ENCODE measurements around the gene GATB. TPM values are rescaled to one million over a fixed set of nuclear protein-coding genes. Genes with fewer than 3 reads are reported as not detected.

The GATB gene
- total RNA-seq, 1 experiment from 2014 or later: 20.4 TPM

- H3K36me3 ChIP-seq (ENCODE audit: low read depth, low read length): no peaks in the 10 kb centered on the region
- no peak for DNase-seq
- no peaks in the 10 kb centered on the region for H3K9me2 ChIP-seq (replicated peaks; ENCODE audit: low read length)
- no peak overlapping the region for H3K4me3 ChIP-seq (ENCODE audit: low read length)
- H3K27me3 ChIP-seq (ENCODE audit: low read length): no peaks in the 10 kb centered on the region
- H2AFZ ChIP-seq (ENCODE audit: low read length): no peak overlapping the region
- no peak for ATAC-seq
- H3K9me3 ChIP-seq (ENCODE audit: low read length): no peaks in the 10 kb centered on the region
- CTCF ChIA-PET: no interaction called here
- H3K79me2 ChIP-seq (ENCODE audit: low read length): no peaks in the 10 kb centered on the region
- no peak for TF ChIP-seq CTCF (conservative IDR thresholded peaks at IDR 0.05; ENCODE audit: low read depth, low read length)
- TF ChIP-seq EZH2phosphoT487 (IDR thresholded peaks at IDR 0.05; ENCODE audit: borderline replicate concordance, low read length): no peak
- no peak for TF ChIP-seq EZH2 (IDR thresholded peaks at IDR 0.05; ENCODE audit: low read length, unreplicated experiment)
- no peaks in the 10 kb centered on the region for H3F3A ChIP-seq (ENCODE audit: low read length, unreplicated experiment)
- 0 out of 2 replicates have a peak, but pooled peaks cover 6% of the 10 kb centered on the region for H3K4me1 ChIP-seq (ENCODE audit: insufficient read depth, low read length)
- H4K20me1 ChIP-seq (ENCODE audit: low read length): no peaks in the 10 kb centered on the region
- BruUV-seq (replicated peaks): no TSS peak
- no peak overlapping the region for H3K4me2 ChIP-seq (ENCODE audit: low read length)
- H3K27ac ChIP-seq (ENCODE audit: low read length): no peak overlapping the region
- POLR2A ChIA-PET (ENCODE audit: unreplicated experiment): no interaction called here
- intact Hi-C loops (cut with micrococcal nuclease): loop anchor here (5.0 kb wide), 1 partner anchor 126 kb away; no protein-coding TSS in a partner anchor
- H3K9ac ChIP-seq (ENCODE audit: low read length): no peak overlapping the region
These were observed 35.3 kb upstream of the GATB start for GRCh38 chr4:151796106-151796505.

- no TSS peak for BruUV-seq (replicated peaks)
- no peaks in the 10 kb centered on the region for H3F3A ChIP-seq (ENCODE audit: low read length, unreplicated experiment)
- 0 out of 2 replicates have a peak, but pooled peaks cover 6% of the 10 kb centered on the region for H3K4me1 ChIP-seq (ENCODE audit: insufficient read depth, low read length)
- no peaks in the 10 kb centered on the region for H3K9me2 ChIP-seq (replicated peaks; ENCODE audit: low read length)
- no peak for TF ChIP-seq EZH2 (IDR thresholded peaks at IDR 0.05; ENCODE audit: low read length, unreplicated experiment)
- no peak for TF ChIP-seq CTCF (conservative IDR thresholded peaks at IDR 0.05; ENCODE audit: low read depth, low read length)
- no peak for TF ChIP-seq EZH2phosphoT487 (IDR thresholded peaks at IDR 0.05; ENCODE audit: borderline replicate concordance, low read length)
- H3K36me3 ChIP-seq (ENCODE audit: low read depth, low read length): no peaks in the 10 kb centered on the region
- no peaks in the 10 kb centered on the region for H3K9me3 ChIP-seq (ENCODE audit: low read length)
- DNase-seq: no peak
- POLR2A ChIA-PET (ENCODE audit: unreplicated experiment): no interaction called here
- H3K27me3 ChIP-seq (ENCODE audit: low read length): no peaks in the 10 kb centered on the region
- CTCF ChIA-PET: no interaction called here
- no peaks in the 10 kb centered on the region for H4K20me1 ChIP-seq (ENCODE audit: low read length)
- no peak overlapping the region for H2AFZ ChIP-seq (ENCODE audit: low read length)
- H3K4me3 ChIP-seq (ENCODE audit: low read length): no peak overlapping the region
- intact Hi-C loops (cut with micrococcal nuclease): no loop called here
- H3K9ac ChIP-seq (ENCODE audit: low read length): no peak overlapping the region
- H3K27ac ChIP-seq (ENCODE audit: low read length): no peak overlapping the region
- ATAC-seq: no peak
- no peaks in the 10 kb centered on the region for H3K79me2 ChIP-seq (ENCODE audit: low read length)
- no peak overlapping the region for H3K4me2 ChIP-seq (ENCODE audit: low read length)
These were observed 32.2 kb upstream of the GATB start for GRCh38 chr4:151792995-151793394.

GRCh38 chr4:151792530-151792929 is 31.7 kb upstream of the GATB start:
- TF ChIP-seq EZH2 (IDR thresholded peaks at IDR 0.05; ENCODE audit: low read length, unreplicated experiment) (no peak), EZH2phosphoT487 (IDR thresholded peaks at IDR 0.05; ENCODE audit: borderline replicate concordance, low read length) (no peak), CTCF (conservative IDR thresholded peaks at IDR 0.05; ENCODE audit: low read depth, low read length) (no peak)

More at GRCh38 chr4:151792530-151792929, 31.7 kb upstream of the GATB start:
- no peak overlapping the region for H2AFZ ChIP-seq (ENCODE audit: low read length)
- POLR2A ChIA-PET (ENCODE audit: unreplicated experiment): no interaction called here
- H3K36me3 ChIP-seq (ENCODE audit: low read depth, low read length): no peaks in the 10 kb centered on the region
- no peak overlapping the region for H3K4me3 ChIP-seq (ENCODE audit: low read length)
- no peak overlapping the region for H3K9ac ChIP-seq (ENCODE audit: low read length)
- no TSS peak for BruUV-seq (replicated peaks)
- ATAC-seq: no peak
- H4K20me1 ChIP-seq (ENCODE audit: low read length): no peaks in the 10 kb centered on the region
- 0 out of 2 replicates have a peak, but pooled peaks cover 3% of the 10 kb centered on the region for H3K4me1 ChIP-seq (ENCODE audit: insufficient read depth, low read length)
- no peak overlapping the region for H3K4me2 ChIP-seq (ENCODE audit: low read length)
- intact Hi-C loops (cut with micrococcal nuclease): no loop called here
- CTCF ChIA-PET: no interaction called here
- no peak overlapping the region for H3K27ac ChIP-seq (ENCODE audit: low read length)
- no peaks in the 10 kb centered on the region for H3K9me3 ChIP-seq (ENCODE audit: low read length)
- no peaks in the 10 kb centered on the region for H3F3A ChIP-seq (ENCODE audit: low read length, unreplicated experiment)
- H3K9me2 ChIP-seq (replicated peaks; ENCODE audit: low read length): no peaks in the 10 kb centered on the region
- DNase-seq: no peak
- no peaks in the 10 kb centered on the region for H3K79me2 ChIP-seq (ENCODE audit: low read length)
- no peaks in the 10 kb centered on the region for H3K27me3 ChIP-seq (ENCODE audit: low read length)
